ENCODE data around the gene MR1. TPM values are rescaled to one million over a fixed set of nuclear protein-coding genes. Genes with fewer than 3 reads are reported as not detected.

The MR1 gene
- total RNA-seq, 2 donors from 2014 or later = 9.9 to 10.0 TPM

GRCh38 chr1:181076852-181077251 lies 43.1 kb downstream of the MR1 start:
- DNase-seq (ENCODE audit: low spot score) = no peak
- TF ChIP-seq CTCF (IDR thresholded peaks at IDR 0.05) = no peak

GRCh38 chr1:181077576-181078242 lies 43.9 kb downstream of the MR1 start:
- TF ChIP-seq CTCF (IDR thresholded peaks at IDR 0.05) = no peak
- H3K9me3 ChIP-seq = no peaks in the 10 kb centered on the region
- H3K27ac ChIP-seq = no peak overlapping the region
- no peak for DNase-seq (ENCODE audit: low spot score)
- no peak overlapping the region for H3K4me3 ChIP-seq
- no peaks in the 10 kb centered on the region for H3K27me3 ChIP-seq
- peaks cover 0 to 6% of the 10 kb centered on the region in 2 donors for H3K4me1 ChIP-seq
- H3K36me3 ChIP-seq = no peaks in the 10 kb centered on the region

More at GRCh38 chr1:181076852-181077251, 43.1 kb downstream of the MR1 start:
- H3K9me3 ChIP-seq = no peaks in the 10 kb centered on the region
- H3K4me1 ChIP-seq = peaks cover 0 to 6% of the 10 kb centered on the region in 2 donors
- no peak overlapping the region for H3K27ac ChIP-seq
- H3K4me3 ChIP-seq = no peak overlapping the region
- no peaks in the 10 kb centered on the region for H3K27me3 ChIP-seq
- H3K36me3 ChIP-seq = no peaks in the 10 kb centered on the region

- no peaks in the 10 kb centered on the region for H3K36me3 ChIP-seq
- no peak for TF ChIP-seq CTCF (IDR thresholded peaks at IDR 0.05)
- no peak for DNase-seq (ENCODE audit: low spot score)
- peaks cover 0 to 6% of the 10 kb centered on the region in 2 donors for H3K4me1 ChIP-seq
- no peak overlapping the region for H3K27ac ChIP-seq
- no peak overlapping the region for H3K4me3 ChIP-seq
- no peaks in the 10 kb centered on the region for H3K9me3 ChIP-seq
- H3K27me3 ChIP-seq = no peaks in the 10 kb centered on the region
These were observed 45.6 kb downstream of the MR1 start for GRCh38 chr1:181079382-181079781.

GRCh38 chr1:181079920-181080319 lies 46.1 kb downstream of the MR1 start:
- Histone ChIP-seq H3K27ac (no peak overlapping the region), H3K4me3 (no peak overlapping the region), H3K9me3 (no peaks in the 10 kb centered on the region), H3K36me3 (no peaks in the 10 kb centered on the region), H3K27me3 (no peaks in the 10 kb centered on the region), H3K4me1 (peaks cover 0 to 6% of the 10 kb centered on the region in 2 donors)
- DNase-seq (ENCODE audit: low spot score) = no peak
- TF ChIP-seq CTCF (IDR thresholded peaks at IDR 0.05) = no peak

- Histone ChIP-seq H3K9me3 (no peaks in the 10 kb centered on the region), H3K27ac (no peak overlapping the region)
- no peak for TF ChIP-seq CTCF (IDR thresholded peaks at IDR 0.05)
These were observed 46.8 kb downstream of the MR1 start for GRCh38 chr1:181080556-181080955.

GRCh38 chr1:181081395-181081794 lies 47.6 kb downstream of the MR1 start:
- H3K4me1 ChIP-seq = peaks cover 0 to 6% of the 10 kb centered on the region in 2 donors
- H3K27ac ChIP-seq = no peak overlapping the region
- no peaks in the 10 kb centered on the region for H3K9me3 ChIP-seq

More at GRCh38 chr1:181080556-181080955, 46.8 kb downstream of the MR1 start:
- H3K4me1 ChIP-seq = peaks cover 0 to 6% of the 10 kb centered on the region in 2 donors
- DNase-seq (ENCODE audit: low spot score) = no peak
- no peaks in the 10 kb centered on the region for H3K36me3 ChIP-seq
- no peak overlapping the region for H3K4me3 ChIP-seq
- H3K27me3 ChIP-seq = no peaks in the 10 kb centered on the region

More at GRCh38 chr1:181081395-181081794, 47.6 kb downstream of the MR1 start:
- no peaks in the 10 kb centered on the region for H3K36me3 ChIP-seq
- no peak for DNase-seq (ENCODE audit: low spot score)
- H3K27me3 ChIP-seq = no peaks in the 10 kb centered on the region
- no peak overlapping the region for H3K4me3 ChIP-seq
- no peak for TF ChIP-seq CTCF (IDR thresholded peaks at IDR 0.05)

All from right atrium auricular region (tissue), 2 donors.